Peyer's patch (tissue), 4 donors: Measurements from ENCODE around the gene LTBP1. TPM values are rescaled to one million over a fixed set of nuclear protein-coding genes. Genes with fewer than 3 reads are reported as not detected.

Experiments
- DNase-seq, 3 donors: peaks; one replicate each; pipeline ENCODE4 v3.0.0-alpha.2; 2017 to 2019
- H3K27ac ChIP-seq, 4 donors: fragments of 200-600 bp; sonication (generic); one replicate each; pipeline ENCODE4 v1.5.1; 2016 to 2019
- H3K27me3 ChIP-seq, 2 donors: fragments of 200-600 bp; sonication (generic); one replicate each; pipeline ENCODE4 v1.5.1; 2019
- H3K36me3 ChIP-seq, 3 donors: fragments of 200-600 bp; sonication (generic); one replicate each; pipeline ENCODE4 v1.5.1; 2016 to 2019
- H3K4me1 ChIP-seq, 4 donors: fragments of 200-600 bp; sonication (generic); one replicate each; pipeline ENCODE4 v1.5.1; 2016 to 2019
- H3K4me3 ChIP-seq, 4 donors: fragments of 200-600 bp; sonication (generic); 1 replicate in 3 of 4; 2 replicates in 1 of 4; pipeline ENCODE4 v1.5.1; 2016 to 2019; ENCODE audit warnings: mild to moderate bottlenecking in 1 of 4
- H3K9me3 ChIP-seq, 4 donors: fragments of 200-600 bp; sonication (generic); one replicate each; pipeline ENCODE4 v1.5.1; 2016 to 2019; ENCODE audit warnings: mild to moderate bottlenecking in 1 of 4
- POLR2A ChIP-seq, 2 donors: fragments of 450-650 bp; IDR thresholded peaks; one replicate each; pipeline ENCODE4 v1.5.1; 2017; ENCODE audit warnings: antibody characterized with exemption in 2 of 2, mild to moderate bottlenecking in 2 of 2, moderate library complexity in 2 of 2
- total RNA-seq, 4 donors: library from RNA; depleted of rRNA; stranded (reverse); fragments of >200 nt; gene quantifications; one replicate each; pipeline ENCODE4 v1.1.0, GENCODE V29; 2016
- TF ChIP-seq, protein P1 (sequence below), 6 experiments: fragments of 450-650 bp in 4 of 6; fragments of 200-600 bp in 2 of 6; sonication (generic) in 1 of 6; IDR thresholded peaks; one replicate each; pipeline ENCODE4 v1.5.1; 2017 to 2019; ENCODE audit warnings: antibody characterized with exemption in 6 of 6, mild to moderate bottlenecking in 3 of 6, moderate library complexity in 1 of 6

Gene LTBP1
- total RNA-seq, 4 donors from 2014 or later: 8.6 to 23.1 (median 13.1) TPM

DNA sequence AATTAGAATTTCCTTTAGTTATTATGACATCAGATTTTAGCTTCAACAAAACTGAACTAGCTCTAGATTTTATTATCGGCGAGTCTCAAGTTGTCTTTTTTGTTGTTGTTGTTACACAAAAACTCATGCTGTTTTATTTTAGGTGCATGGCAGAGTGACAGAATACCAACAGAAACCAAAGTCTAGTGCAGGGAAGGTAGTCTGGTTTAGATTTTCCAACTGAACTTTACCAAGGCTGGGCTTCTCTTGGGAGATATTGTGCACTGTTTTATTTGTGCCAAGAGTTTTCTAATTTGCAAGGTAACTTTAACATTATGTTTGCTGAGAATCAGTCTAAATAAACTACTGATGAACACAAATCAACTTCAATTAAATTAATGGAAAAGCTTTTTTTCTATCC, 486.1 kb downstream of the LTBP1 start:
- no peak overlapping the region for H3K27ac ChIP-seq
- H3K4me3 ChIP-seq: no peak overlapping the region
- H3K36me3 ChIP-seq: no peaks in the 10 kb centered on the region
- no peaks in the 10 kb centered on the region for H3K27me3 ChIP-seq
- DNase-seq: no peak
- no peaks in the 10 kb centered on the region for H3K9me3 ChIP-seq
- H3K4me1 ChIP-seq: no peaks in the 10 kb centered on the region
- TF ChIP-seq POLR2A (IDR thresholded peaks at IDR 0.05): no peak
- TF ChIP-seq, protein P1, sequence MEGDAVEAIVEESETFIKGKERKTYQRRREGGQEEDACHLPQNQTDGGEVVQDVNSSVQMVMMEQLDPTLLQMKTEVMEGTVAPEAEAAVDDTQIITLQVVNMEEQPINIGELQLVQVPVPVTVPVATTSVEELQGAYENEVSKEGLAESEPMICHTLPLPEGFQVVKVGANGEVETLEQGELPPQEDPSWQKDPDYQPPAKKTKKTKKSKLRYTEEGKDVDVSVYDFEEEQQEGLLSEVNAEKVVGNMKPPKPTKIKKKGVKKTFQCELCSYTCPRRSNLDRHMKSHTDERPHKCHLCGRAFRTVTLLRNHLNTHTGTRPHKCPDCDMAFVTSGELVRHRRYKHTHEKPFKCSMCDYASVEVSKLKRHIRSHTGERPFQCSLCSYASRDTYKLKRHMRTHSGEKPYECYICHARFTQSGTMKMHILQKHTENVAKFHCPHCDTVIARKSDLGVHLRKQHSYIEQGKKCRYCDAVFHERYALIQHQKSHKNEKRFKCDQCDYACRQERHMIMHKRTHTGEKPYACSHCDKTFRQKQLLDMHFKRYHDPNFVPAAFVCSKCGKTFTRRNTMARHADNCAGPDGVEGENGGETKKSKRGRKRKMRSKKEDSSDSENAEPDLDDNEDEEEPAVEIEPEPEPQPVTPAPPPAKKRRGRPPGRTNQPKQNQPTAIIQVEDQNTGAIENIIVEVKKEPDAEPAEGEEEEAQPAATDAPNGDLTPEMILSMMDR (IDR thresholded peaks at IDR 0.05): no peak

DNA sequence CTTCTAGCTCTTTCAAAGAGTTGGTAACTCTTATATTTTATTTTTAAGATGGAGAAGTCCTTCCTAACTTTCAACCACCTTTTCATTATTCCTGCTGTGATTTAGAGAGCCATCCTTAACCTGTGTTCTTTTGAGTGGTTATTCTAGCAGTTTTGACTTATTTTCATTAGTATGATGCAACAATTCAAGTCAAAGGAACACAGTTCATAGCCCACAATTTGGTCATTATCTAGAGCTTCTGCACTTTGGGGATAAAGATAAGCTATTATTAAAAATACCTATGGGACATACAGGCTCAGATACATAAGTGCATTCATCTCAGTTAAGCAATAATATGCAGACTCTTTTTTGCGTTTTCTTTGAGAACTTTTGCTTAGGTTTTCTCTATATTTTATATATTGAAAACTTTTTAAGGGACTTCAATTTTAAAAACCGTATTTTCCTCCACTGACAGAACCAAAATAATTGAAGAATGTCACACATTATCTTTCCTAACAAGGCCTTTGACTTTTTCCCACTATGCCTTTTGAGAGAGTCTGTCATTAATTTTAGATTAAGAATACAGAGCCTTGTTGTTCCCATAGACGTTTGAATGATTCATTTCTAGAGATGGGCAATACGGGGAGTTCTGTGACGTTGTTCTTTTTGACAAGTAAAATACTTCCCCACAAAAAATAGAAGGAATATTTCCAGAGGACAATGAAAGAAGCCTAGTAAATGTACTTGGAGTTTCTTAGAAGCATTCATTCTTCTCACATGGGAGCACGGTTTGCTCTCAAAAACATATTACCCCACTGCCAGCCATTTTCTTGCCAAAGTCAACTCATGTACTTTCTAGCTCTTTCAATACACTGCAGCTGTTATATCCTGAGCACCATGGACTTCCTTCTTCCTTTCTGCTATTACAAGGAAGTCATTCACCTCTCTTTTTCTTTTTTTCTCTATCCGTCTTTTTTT, 486.8 kb downstream of the LTBP1 start:
- no peak overlapping the region for H3K27ac ChIP-seq
- H3K4me1 ChIP-seq: no peaks in the 10 kb centered on the region
- H3K27me3 ChIP-seq: no peaks in the 10 kb centered on the region
- H3K4me3 ChIP-seq: no peak overlapping the region
- TF ChIP-seq, protein P1 (IDR thresholded peaks at IDR 0.05): no peak
- TF ChIP-seq POLR2A (IDR thresholded peaks at IDR 0.05): no peak
- no peaks in the 10 kb centered on the region for H3K9me3 ChIP-seq
- no peaks in the 10 kb centered on the region for H3K36me3 ChIP-seq
- no peak for DNase-seq

DNA sequence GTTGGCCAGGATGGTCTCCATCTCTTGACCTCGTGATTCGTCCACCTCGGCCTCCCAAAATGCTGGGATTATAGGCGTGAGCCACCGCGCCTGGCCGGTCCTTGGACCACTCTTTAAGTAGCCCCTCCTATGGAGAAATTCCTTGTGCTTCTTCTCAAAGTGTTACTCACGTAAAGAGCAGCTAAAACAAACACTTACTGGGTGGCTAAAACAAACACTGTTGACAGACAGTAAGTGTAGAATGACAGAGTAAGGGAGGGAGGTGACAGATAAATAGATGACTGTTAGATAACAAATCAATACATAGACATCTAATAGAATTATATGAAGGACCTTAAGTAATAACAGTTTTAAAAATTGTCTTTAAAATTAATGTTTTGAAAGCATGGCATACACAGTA, 488.8 kb downstream of the LTBP1 start:
- Histone ChIP-seq H3K27me3 (no peaks in the 10 kb centered on the region), H3K4me1 (no peaks in the 10 kb centered on the region), H3K4me3 (no peak overlapping the region), H3K27ac (no peak overlapping the region), H3K36me3 (no peaks in the 10 kb centered on the region), H3K9me3 (no peaks in the 10 kb centered on the region)
- no peak for DNase-seq
- no peak for TF ChIP-seq POLR2A (IDR thresholded peaks at IDR 0.05)
- TF ChIP-seq, protein P1 (IDR thresholded peaks at IDR 0.05): no peak

DNA sequence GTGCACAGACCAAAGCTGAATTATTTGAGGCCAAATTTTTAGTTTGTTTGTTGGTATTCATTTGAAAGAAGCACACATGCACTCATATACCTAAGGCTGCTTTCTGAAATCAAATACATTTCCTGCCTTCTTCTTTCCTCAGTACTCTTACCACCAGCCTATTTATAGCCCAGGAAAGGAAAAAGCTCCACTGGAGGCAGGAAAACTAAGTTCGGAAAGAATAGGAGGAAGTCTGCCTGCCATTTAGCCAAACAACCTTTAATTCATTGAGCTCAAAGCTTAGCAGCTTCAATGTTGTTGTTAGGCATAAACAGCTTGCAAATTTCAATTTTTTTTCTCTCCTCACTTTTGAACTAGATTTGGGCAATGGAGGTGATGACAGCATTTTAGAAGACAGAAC, 489.3 kb downstream of the LTBP1 start:
- H3K9me3 ChIP-seq: no peaks in the 10 kb centered on the region
- TF ChIP-seq, protein P1 (IDR thresholded peaks at IDR 0.05): no peak
- no peak for TF ChIP-seq POLR2A (IDR thresholded peaks at IDR 0.05)
- no peaks in the 10 kb centered on the region for H3K4me1 ChIP-seq
- no peak for DNase-seq
- H3K4me3 ChIP-seq: no peak overlapping the region
- H3K27ac ChIP-seq: no peak overlapping the region
- H3K36me3 ChIP-seq: no peaks in the 10 kb centered on the region
- H3K27me3 ChIP-seq: no peaks in the 10 kb centered on the region

DNA sequence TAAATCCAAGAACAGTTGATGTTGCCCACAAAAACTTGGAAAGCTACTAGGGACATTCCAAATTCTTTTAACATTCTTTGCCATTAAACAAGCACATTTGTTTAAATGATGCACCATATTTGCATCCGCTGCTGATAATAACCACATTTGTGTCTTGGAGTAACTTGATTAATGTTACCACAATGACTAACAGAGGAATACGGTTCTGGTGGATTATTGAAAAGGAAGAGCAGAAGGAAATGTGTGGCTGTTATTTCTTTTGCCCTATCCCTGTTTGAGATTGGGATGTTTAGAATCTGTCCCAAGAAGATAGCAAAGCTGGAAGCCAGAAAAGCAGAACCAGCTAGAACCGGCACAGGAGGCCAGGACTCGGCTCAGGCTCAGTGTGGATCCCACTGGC, 490.5 kb downstream of the LTBP1 start:
- no peak overlapping the region for H3K27ac ChIP-seq
- H3K4me3 ChIP-seq: no peak overlapping the region

More for the DNA sequence above, 490.5 kb downstream of the LTBP1 start:
- Histone ChIP-seq H3K36me3 (no peaks in the 10 kb centered on the region), H3K4me1 (no peaks in the 10 kb centered on the region), H3K9me3 (no peaks in the 10 kb centered on the region), H3K27me3 (no peaks in the 10 kb centered on the region)
- TF ChIP-seq, protein P1 (IDR thresholded peaks at IDR 0.05): no peak
- TF ChIP-seq POLR2A (IDR thresholded peaks at IDR 0.05): no peak
- DNase-seq: no peak
